Colonic mucosa (tissue), 4 donors: Measurements from ENCODE around the gene SLC30A3. TPM values are rescaled to one million over a fixed set of nuclear protein-coding genes. Genes with fewer than 3 reads are reported as not detected.

Source experiments
- DNase-seq: peaks from one replicate; pipeline ENCODE4 v3.0.0-alpha.2; 2020
- H3K27ac ChIP-seq: fragments of 200-600 bp; one replicate; pipeline ENCODE4 v1.8.0; 2021
- H3K27me3 ChIP-seq: fragments of 200-600 bp; one replicate; pipeline ENCODE4 v1.8.0; 2021
- H3K36me3 ChIP-seq: fragments of 200-600 bp; one replicate; pipeline ENCODE4 v1.8.0; 2021
- H3K4me1 ChIP-seq: fragments of 200-600 bp; one replicate; pipeline ENCODE4 v1.8.0; 2021; ENCODE audit warnings: mild to moderate bottlenecking
- H3K4me3 ChIP-seq: fragments of 200-600 bp; one replicate; pipeline ENCODE4 v1.8.0; 2021
- H3K9ac ChIP-seq, 2 donors: one replicate each; pipeline ENCODE4 v1.7.0; 2013; ENCODE audit warnings: control low read depth in 2 of 2, low read depth in 2 of 2, low read length in 2 of 2
- H3K9me3 ChIP-seq: fragments of 200-600 bp; one replicate; pipeline ENCODE4 v1.8.0; 2021
- intact Hi-C: fragments of 100-400 bp; cut with DNase I; formaldehyde crosslinking; loops from one replicate; pipeline ENCODE4 v1.14.1; 2022
- total RNA-seq, 2 donors: library from RNA; stranded (reverse); fragmentation: NEBNext Ultra II Directional in 1 of 2; extraction: Animal tissue kit (Norgen Biotek cat#: 25700) in 1 of 2; gene quantifications; one replicate each; pipeline ENCODE4 v1.2.1, GENCODE V29; 2021
- TF ChIP-seq, protein P1 (sequence below): fragments of 200-600 bp; IDR thresholded peaks from one replicate; pipeline ENCODE4 v1.8.0; 2022; ENCODE audit warnings: antibody characterized with exemption, mild to moderate bottlenecking
- donor health status: healthy.
- donor health status: DM: no; HTN: no; CAD: no.
- donor health status: DM: no; HTN: no; CAD: no.

The SLC30A3 gene
- total RNA-seq, 2 donors from 2014 or later, result not detected

DNA sequence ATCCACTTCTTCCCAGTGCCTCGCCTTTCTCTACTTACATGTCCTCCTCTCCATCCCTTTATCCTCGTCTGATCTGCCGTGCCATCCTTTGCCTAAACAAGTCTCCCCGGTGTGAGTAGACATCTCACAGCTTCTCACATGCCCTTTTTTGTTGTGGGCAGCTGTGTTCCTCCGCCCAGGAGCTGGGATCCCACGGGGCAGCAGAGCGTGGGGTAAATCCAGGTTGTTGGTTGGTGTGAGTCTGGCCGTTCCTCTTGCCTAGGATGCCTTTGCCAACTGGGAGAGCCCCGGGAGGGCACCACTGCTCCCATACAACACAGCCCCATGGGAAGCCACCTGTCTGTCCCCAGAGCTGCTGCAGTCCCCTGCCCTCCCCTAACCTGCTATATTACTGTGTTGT is 22.4 kb downstream of the SLC30A3 start:
- no peaks in the 10 kb centered on the region for H3K9me3 ChIP-seq
- no peaks in the 10 kb centered on the region for H3K4me1 ChIP-seq
- intact Hi-C loops, result no loop called here
- TF ChIP-seq, protein P1, sequence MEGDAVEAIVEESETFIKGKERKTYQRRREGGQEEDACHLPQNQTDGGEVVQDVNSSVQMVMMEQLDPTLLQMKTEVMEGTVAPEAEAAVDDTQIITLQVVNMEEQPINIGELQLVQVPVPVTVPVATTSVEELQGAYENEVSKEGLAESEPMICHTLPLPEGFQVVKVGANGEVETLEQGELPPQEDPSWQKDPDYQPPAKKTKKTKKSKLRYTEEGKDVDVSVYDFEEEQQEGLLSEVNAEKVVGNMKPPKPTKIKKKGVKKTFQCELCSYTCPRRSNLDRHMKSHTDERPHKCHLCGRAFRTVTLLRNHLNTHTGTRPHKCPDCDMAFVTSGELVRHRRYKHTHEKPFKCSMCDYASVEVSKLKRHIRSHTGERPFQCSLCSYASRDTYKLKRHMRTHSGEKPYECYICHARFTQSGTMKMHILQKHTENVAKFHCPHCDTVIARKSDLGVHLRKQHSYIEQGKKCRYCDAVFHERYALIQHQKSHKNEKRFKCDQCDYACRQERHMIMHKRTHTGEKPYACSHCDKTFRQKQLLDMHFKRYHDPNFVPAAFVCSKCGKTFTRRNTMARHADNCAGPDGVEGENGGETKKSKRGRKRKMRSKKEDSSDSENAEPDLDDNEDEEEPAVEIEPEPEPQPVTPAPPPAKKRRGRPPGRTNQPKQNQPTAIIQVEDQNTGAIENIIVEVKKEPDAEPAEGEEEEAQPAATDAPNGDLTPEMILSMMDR, result no peak
- H3K36me3 ChIP-seq, result peaks cover 9% of the 10 kb centered on the region
- no peak overlapping the region for H3K27ac ChIP-seq
- no peak for DNase-seq
- H3K27me3 ChIP-seq, result no peaks in the 10 kb centered on the region
- H3K4me3 ChIP-seq, result no peak overlapping the region
- H3K9ac ChIP-seq, result no peak overlapping the region

DNA sequence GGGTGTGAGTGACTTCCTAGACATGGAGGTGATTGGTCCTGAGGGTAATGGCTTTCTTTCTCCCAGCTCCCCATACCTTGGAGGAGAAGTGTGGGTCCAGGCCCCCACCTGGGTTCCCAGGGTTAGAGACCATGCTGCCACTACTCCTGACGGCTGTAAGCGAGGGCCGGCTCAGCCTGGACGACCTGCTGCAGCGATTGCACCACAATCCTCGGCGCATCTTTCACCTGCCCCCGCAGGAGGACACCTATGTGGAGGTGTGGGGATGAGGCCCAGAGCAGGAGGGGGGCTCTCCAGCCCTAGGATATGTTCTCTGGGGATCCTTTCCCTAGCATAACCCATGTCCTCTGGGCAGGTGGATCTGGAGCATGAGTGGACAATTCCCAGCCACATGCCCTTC is 23.9 kb downstream of the SLC30A3 start:
- no peak for DNase-seq
- no peaks in the 10 kb centered on the region for H3K9me3 ChIP-seq

DNA sequence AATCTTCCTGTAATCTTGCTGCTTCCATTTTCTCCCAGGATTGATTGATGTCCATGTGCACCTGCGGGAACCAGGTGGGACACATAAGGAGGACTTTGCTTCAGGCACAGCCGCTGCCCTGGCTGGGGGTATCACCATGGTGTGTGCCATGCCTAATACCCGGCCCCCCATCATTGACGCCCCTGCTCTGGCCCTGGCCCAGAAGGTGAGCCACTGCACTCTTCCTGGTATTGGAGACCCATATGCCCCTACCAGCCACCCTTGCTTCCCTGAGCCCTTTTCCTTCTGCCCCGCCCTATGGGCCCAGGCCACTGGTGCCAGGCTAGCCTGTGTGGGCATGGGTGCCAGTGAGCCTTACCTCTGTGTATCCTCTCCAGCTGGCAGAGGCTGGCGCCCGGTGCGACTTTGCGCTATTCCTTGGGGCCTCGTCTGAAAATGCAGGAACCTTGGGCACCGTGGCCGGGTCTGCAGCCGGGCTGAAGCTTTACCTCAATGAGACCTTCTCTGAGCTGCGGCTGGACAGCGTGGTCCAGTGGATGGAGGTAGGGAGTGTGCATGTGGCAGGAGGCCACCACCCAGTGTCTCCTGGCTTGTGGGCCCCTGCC is 25.4 kb downstream of the SLC30A3 start:
- no peaks in the 10 kb centered on the region for H3K27me3 ChIP-seq
- H3K9me3 ChIP-seq, result no peaks in the 10 kb centered on the region
- no peak overlapping the region for H3K27ac ChIP-seq
- TF ChIP-seq, protein P1, result no peak
- peaks cover 9% of the 10 kb centered on the region for H3K36me3 ChIP-seq
- no peak overlapping the region for H3K4me3 ChIP-seq
- no peak overlapping the region for H3K9ac ChIP-seq
- no peak for DNase-seq
- intact Hi-C loops, result no loop called here
- H3K4me1 ChIP-seq, result no peaks in the 10 kb centered on the region

More for the DNA sequence above, 23.9 kb downstream of the SLC30A3 start:
- Histone ChIP-seq H3K27ac (no peak overlapping the region), H3K27me3 (no peaks in the 10 kb centered on the region), H3K4me3 (no peak overlapping the region), H3K36me3 (peaks cover 9% of the 10 kb centered on the region), H3K9ac (no peak overlapping the region), H3K4me1 (no peaks in the 10 kb centered on the region)
- intact Hi-C loops, result no loop called here
- TF ChIP-seq, protein P1, result no peak

DNA sequence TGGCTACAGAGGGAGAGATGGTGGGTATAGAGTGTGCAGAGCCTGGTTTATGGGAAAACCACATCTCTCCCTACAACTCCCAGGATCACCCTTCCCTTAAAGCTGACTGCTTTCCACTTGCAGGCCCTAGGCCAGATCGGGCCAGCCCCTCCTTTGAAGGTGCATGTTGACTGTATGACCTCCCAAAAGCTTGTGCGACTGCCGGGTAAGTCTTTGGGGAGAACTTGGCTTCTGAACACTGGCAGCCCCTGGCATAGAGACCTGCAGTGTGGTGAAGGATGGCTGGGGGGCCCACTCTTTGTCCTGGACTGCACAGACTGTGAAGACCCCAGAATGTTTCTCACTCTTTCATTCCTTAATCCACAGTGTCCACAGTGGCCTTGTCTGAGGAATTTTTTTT is 26.2 kb downstream of the SLC30A3 start:
- Histone ChIP-seq H3K27ac (no peak overlapping the region), H3K36me3 (peaks cover 9% of the 10 kb centered on the region), H3K4me1 (no peaks in the 10 kb centered on the region), H3K9ac (no peak overlapping the region), H3K4me3 (no peak overlapping the region), H3K9me3 (no peaks in the 10 kb centered on the region), H3K27me3 (no peaks in the 10 kb centered on the region)
- TF ChIP-seq, protein P1, result no peak
- DNase-seq, result no peak
- intact Hi-C loops, result no loop called here

DNA sequence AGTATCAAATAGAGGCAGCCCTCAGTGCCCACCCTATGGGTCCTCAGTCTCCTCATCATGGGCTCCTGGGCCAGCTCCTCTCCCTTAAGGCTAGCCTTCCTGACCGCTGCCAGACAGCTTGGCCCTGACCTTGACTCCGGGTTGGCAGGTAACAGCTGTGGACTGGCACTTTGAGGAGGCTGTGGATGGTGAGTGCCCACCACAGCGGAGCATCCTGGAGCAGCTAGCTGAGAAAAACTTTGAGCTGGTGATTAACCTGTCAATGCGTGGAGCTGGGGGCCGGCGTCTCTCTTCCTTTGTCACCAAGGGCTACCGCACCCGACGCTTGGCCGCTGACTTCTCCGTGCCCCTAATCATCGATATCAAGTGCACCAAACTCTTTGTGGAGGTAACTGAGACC is 26.7 kb downstream of the SLC30A3 start:
- Histone ChIP-seq H3K27ac (no peak overlapping the region), H3K9me3 (no peaks in the 10 kb centered on the region), H3K4me1 (no peaks in the 10 kb centered on the region), H3K4me3 (no peak overlapping the region), H3K27me3 (no peaks in the 10 kb centered on the region), H3K9ac (no peak overlapping the region), H3K36me3 (peaks cover 9% of the 10 kb centered on the region)
- DNase-seq, result no peak
- TF ChIP-seq, protein P1, result no peak
- intact Hi-C loops, result no loop called here
